GM23338 (cell line): ENCODE results near the gene PPP2R2D. TPM values are rescaled to one million over a fixed set of nuclear protein-coding genes. Genes with fewer than 3 reads are reported as not detected.

ENCODE experiments used
- ATAC-seq: fragments of 200-7000 bp; cut with Tn5 transposase; 3 replicates; pipeline ENCODE4 v1.9.1; 2020
- DNase-seq: peaks from one replicate; pipeline ENCODE4 v3.0.0-alpha.2; 2015; ENCODE audit warnings: low spot score
- H2AFZ ChIP-seq: fragments of 200-600 bp; sonication (generic); 2 replicates; pipeline ENCODE4 v1.8.0; 2016; ENCODE audit warnings: antibody characterized with exemption, mild to moderate bottlenecking, moderate library complexity
- H3F3A ChIP-seq: fragments of 200-600 bp; sonication (generic); replicated peaks from 2 replicates; pipeline ENCODE4 v1.8.0; 2017; ENCODE audit warnings: antibody characterized with exemption, mixed run types, low read depth
- H3K27ac ChIP-seq: fragments of 200-600 bp; sonication (generic); 2 replicates; pipeline ENCODE4 v1.6.1; 2016; ENCODE audit warnings: low read depth
- H3K27me3 ChIP-seq: fragments of 200-600 bp; sonication (generic); 2 replicates; pipeline ENCODE4 v1.8.0; 2016; ENCODE audit warnings: mild to moderate bottlenecking, mixed run types, moderate library complexity; ENCODE audit not compliant: insufficient read depth
- H3K36me3 ChIP-seq: fragments of 200-600 bp; sonication (generic); 2 replicates; pipeline ENCODE4 v1.8.0; 2016; ENCODE audit warnings: mild to moderate bottlenecking; ENCODE audit not compliant: insufficient read depth
- H3K4me1 ChIP-seq: fragments of 200-600 bp; sonication (generic); 2 replicates; pipeline ENCODE4 v1.8.0; 2016; ENCODE audit warnings: mild to moderate bottlenecking, moderate library complexity; ENCODE audit not compliant: insufficient read depth
- H3K4me2 ChIP-seq: fragments of 200-600 bp; sonication (generic); 2 replicates; pipeline ENCODE4 v1.7.1; 2017; ENCODE audit warnings: mixed run types
- H3K4me3 ChIP-seq: fragments of 200-600 bp; sonication (generic); 2 replicates; pipeline ENCODE4 v1.6.1; 2016; ENCODE audit warnings: mixed run types
- H3K79me2 ChIP-seq: fragments of 200-600 bp; sonication (generic); replicated peaks from 2 replicates; pipeline ENCODE4 v1.8.0; 2017; ENCODE audit warnings: mild to moderate bottlenecking; ENCODE audit not compliant: insufficient read depth
- H3K9me2 ChIP-seq: fragments of 200-600 bp; sonication (generic); 2 replicates; pipeline ENCODE4 v1.8.0; 2017; ENCODE audit not compliant: insufficient read depth
- H4K20me1 ChIP-seq: fragments of 200-600 bp; sonication (generic); replicated peaks from 2 replicates; pipeline ENCODE4 v1.8.0; 2017; ENCODE audit warnings: mild to moderate bottlenecking; ENCODE audit not compliant: insufficient read depth
- H3K27ac Mint-ChIP-seq: 2 replicates; pipeline ENCODE4 v1.8.0; 2020; ENCODE audit warnings: inconsistent platforms, mild to moderate bottlenecking, moderate library complexity, mixed read lengths
- H3K27me3 Mint-ChIP-seq: 3 replicates; pipeline ENCODE4 v1.8.0; 2022; ENCODE audit warnings: low read depth, mild to moderate bottlenecking, moderate library complexity, mixed read lengths, inconsistent platforms; ENCODE audit not compliant: insufficient read depth, poor library complexity
- H3K36me3 Mint-ChIP-seq: 3 replicates; pipeline ENCODE4 v1.8.0; 2021; ENCODE audit warnings: low read depth, mild to moderate bottlenecking, inconsistent platforms, moderate library complexity, mixed read lengths
- H3K4me1 Mint-ChIP-seq: 3 replicates; pipeline ENCODE4 v1.8.0; 2020; ENCODE audit warnings: mild to moderate bottlenecking, inconsistent platforms, mixed read lengths
- H3K4me3 Mint-ChIP-seq: 3 replicates; pipeline ENCODE4 v1.8.0; 2021; ENCODE audit warnings: moderate library complexity, mild to moderate bottlenecking, inconsistent platforms, mixed read lengths
- H3K9me3 Mint-ChIP-seq: 3 replicates; pipeline ENCODE4 v1.8.0; 2020; ENCODE audit warnings: moderate library complexity, mild to moderate bottlenecking, inconsistent platforms, mixed read lengths
- CREB1 ChIP-seq: fragments of 250-450 bp; sonication (Bioruptor Pico); IDR thresholded peaks from 2 replicates; pipeline ENCODE4 v1.5.0; 2020; ENCODE audit warnings: low read depth, mild to moderate bottlenecking, moderate library complexity
- CTCF ChIP-seq, 2 experiments: fragments of 200-600 bp in 1 of 2; sonication (generic) in 1 of 2; conservative IDR thresholded peaks; 2 replicates each; pipeline versions ENCODE4 v1.5.1 to v1.6.1; 2016 to 2017; ENCODE audit warnings: antibody characterized with exemption in 2 of 2, low read depth in 2 of 2, mild to moderate bottlenecking in 2 of 2, moderate library complexity in 1 of 2
- ETS1 ChIP-seq: IDR thresholded peaks from 2 replicates; pipeline ENCODE4 v1.6.1; 2016; ENCODE audit warnings: antibody characterized with exemption
- EZH2 ChIP-seq: fragments of 200-600 bp; sonication (generic); IDR thresholded peaks from one replicate; pipeline ENCODE4 v1.8.0; 2017; ENCODE audit warnings: antibody characterized with exemption, mild to moderate bottlenecking, low read depth; ENCODE audit not compliant: unreplicated experiment
- EZH2phosphoT487 ChIP-seq: fragments of 200-600 bp; sonication (generic); IDR thresholded peaks from one replicate; pipeline ENCODE4 v1.8.1; 2018; ENCODE audit warnings: antibody characterized with exemption; ENCODE audit not compliant: unreplicated experiment
- JUNB ChIP-seq: IDR thresholded peaks from one replicate; pipeline ENCODE4 v1.6.1; 2016; ENCODE audit warnings: antibody characterized with exemption; ENCODE audit not compliant: unreplicated experiment
- NANOG ChIP-seq: IDR thresholded peaks from 2 replicates; pipeline ENCODE4 v1.6.1; 2016; ENCODE audit warnings: antibody characterized with exemption, borderline replicate concordance
- REST ChIP-seq: IDR thresholded peaks from one replicate; pipeline ENCODE4 v1.6.1; 2018; ENCODE audit warnings: antibody characterized with exemption; ENCODE audit not compliant: unreplicated experiment
- STAT1 ChIP-seq: IDR thresholded peaks from one replicate; pipeline ENCODE4 v1.6.1; 2016; ENCODE audit warnings: antibody characterized with exemption; ENCODE audit not compliant: unreplicated experiment
- ZNF114 ChIP-seq: fragments of 250-450 bp; sonication (Bioruptor Pico); IDR thresholded peaks from 2 replicates; pipeline ENCODE4 v1.5.0; 2020; ENCODE audit warnings: mild to moderate bottlenecking, moderate library complexity
- ZNF462 ChIP-seq: fragments of 250-450 bp; sonication (Bioruptor Pico); IDR thresholded peaks from 2 replicates; pipeline ENCODE4 v1.5.0; 2020; ENCODE audit warnings: mild to moderate bottlenecking, moderate library complexity
- polyA plus RNA-seq: library from polyadenylated mRNA; unstranded; fragments of >200 nt; fragmentation: Nextera tagmentation; extraction: Ambion mirVana; gene quantifications from 2 replicates; pipeline ENCODE4 v1.2.1, GENCODE V29; 2016
- total RNA-seq: library from RNA; depleted of rRNA; stranded (reverse); fragments of >200 nt; shearing (Covaris generic); gene quantifications from 2 replicates; pipeline ENCODE4 v1.2.3, GENCODE V29; 2014

The PPP2R2D gene
- total and polyA plus RNA-seq, 2 experiments from 2014 or later: 28.8 to 33.7 TPM

- TF ChIP-seq ZNF462 (CRISPR knock-in tag): no peak
These were observed 100.6 kb downstream of the PPP2R2D start (continued) for GRCh38 chr10:132001238-132001972.

- ATAC-seq: no peak
- peaks cover 11% of the 10 kb centered on the region for H3K9me3 Mint-ChIP-seq
- no peak overlapping the region; the same call in 2 of the 3 replicates for H3K4me3 Mint-ChIP-seq
- Histone ChIP-seq H3K79me2 (no peaks in the 10 kb centered on the region), H3K4me1 (peaks cover 45% of the 10 kb centered on the region), H3K36me3 (no peaks in the 10 kb centered on the region), H3K4me3 (no peak overlapping the region), H3F3A (no peaks in the 10 kb centered on the region; the same call in 1 of the 2 replicates), H4K20me1 (no peaks in the 10 kb centered on the region), H2AFZ (no peak overlapping the region), H3K4me2 (peak overlapping the region; percentile 32; the same call in 1 of the 2 replicates), H3K27ac (no peak overlapping the region), H3K9me2 (no peaks in the 10 kb centered on the region), H3K27me3 (no peaks in the 10 kb centered on the region)
- peaks cover 13% of the 10 kb centered on the region for H3K27me3 Mint-ChIP-seq
- H3K36me3 Mint-ChIP-seq: peaks cover 11% of the 10 kb centered on the region
- H3K27ac Mint-ChIP-seq: no peak overlapping the region
- peaks cover 67% of the 10 kb centered on the region for H3K4me1 Mint-ChIP-seq
- DNase-seq: no peak
- no peak for TF ChIP-seq ETS1
- no peak for TF ChIP-seq NANOG
- TF ChIP-seq REST: no peak
- TF ChIP-seq CREB1 (CRISPR knock-in tag): no peak
- TF ChIP-seq EZH2: no peak
- TF ChIP-seq STAT1: no peak
- no peak for TF ChIP-seq EZH2phosphoT487
- TF ChIP-seq ZNF114 (CRISPR knock-in tag): no peak
- no peak for TF ChIP-seq JUNB
- no peak for TF ChIP-seq CTCF (conservative IDR thresholded peaks at IDR 0.05; ENCODE audit: low read depth in 2 of 2)
These were observed 101.2 kb downstream of the PPP2R2D start for GRCh38 chr10:132002004-132002403.
